Naive thymus-derived CD8-positive, alpha-beta T cell (primary cell): ENCODE results near the gene FAM20C. TPM values are rescaled to one million over a fixed set of nuclear protein-coding genes. Genes with fewer than 3 reads are reported as not detected.
"Not testable (repeated sequence)": the region's sequence is repeated elsewhere in the genome, so short reads cannot be mapped to it uniquely, and the experiment has no call there.

Experiments used
- ATAC-seq, 2 donors: fragments of 150-1000 bp; cut with Tn5 transposase in 1 of 2; sonication (Bioruptor Pico), chemical (Tn5 transposase) in 1 of 2; 1 replicate in 1 of 2; 2 replicates in 1 of 2; pipeline ENCODE4 v1.10.0; 2021; ENCODE audit warnings: mild to moderate bottlenecking in 2 of 2, moderate library complexity in 2 of 2
- POLR2A ChIA-PET: fragments of 350-600 bp; sonication (Branson Sonifier 250); formaldehyde crosslinking; loops from one replicate; lab custom pipeline; 2021; ENCODE audit warnings: antibody characterized with exemption; lab: Charles Lee
- DNase-seq, 10 donors: peaks; one replicate each; pipeline versions ENCODE4 v3.0.0 to v3.0.0-alpha.2; 2020 to 2022
- H3K27ac Mint-ChIP-seq, 10 donors: one replicate each; pipeline ENCODE4 v1.8.0; 2020 to 2022; ENCODE audit warnings: mild to moderate bottlenecking in 10 of 10, mixed read lengths in 10 of 10, moderate library complexity in 4 of 10, inconsistent platforms in 1 of 10
- H3K27me3 Mint-ChIP-seq, 5 donors: one replicate each; pipeline ENCODE4 v1.8.0; 2021 to 2022; ENCODE audit warnings: mixed read lengths in 5 of 5
- H3K36me3 Mint-ChIP-seq, 3 donors: one replicate each; pipeline ENCODE4 v1.8.0; 2020 to 2022; ENCODE audit warnings: mixed read lengths in 3 of 3, mild to moderate bottlenecking in 2 of 3, inconsistent platforms in 1 of 3
- H3K4me1 Mint-ChIP-seq, 4 donors: one replicate each; pipeline ENCODE4 v1.8.0; 2021 to 2022; ENCODE audit warnings: mixed read lengths in 4 of 4
- H3K4me3 Mint-ChIP-seq, 10 donors: one replicate each; pipeline ENCODE4 v1.8.0; 2020 to 2022; ENCODE audit warnings: mild to moderate bottlenecking in 10 of 10, mixed read lengths in 10 of 10, moderate library complexity in 6 of 10, inconsistent platforms in 1 of 10
- H3K9me3 Mint-ChIP-seq, 9 donors: one replicate each; pipeline ENCODE4 v1.8.0; 2020 to 2022; ENCODE audit warnings: mixed read lengths in 9 of 9, mild to moderate bottlenecking in 3 of 9, inconsistent platforms in 1 of 9, moderate library complexity in 1 of 9
- polyA plus RNA-seq, 3 donors: library from polyadenylated mRNA; unstranded; fragments of 300-500 nt; fragmentation: Illumina TruSeq; gene quantifications; one replicate each; pipeline ENCODE4 v1.2.3, GENCODE V29; 2021
- total RNA-seq, 8 experiments: library from RNA in 2 of 8; stranded (reverse) in 2 of 8; gene quantifications; one replicate each; pipeline ENCODE4 v1.2.3 and lab custom pipeline; 2021 to 2026

The FAM20C gene
- total and polyA plus RNA-seq, 5 experiments from 2014 or later = 0.60 to 0.66 TPM; not detected in 3

DNA sequence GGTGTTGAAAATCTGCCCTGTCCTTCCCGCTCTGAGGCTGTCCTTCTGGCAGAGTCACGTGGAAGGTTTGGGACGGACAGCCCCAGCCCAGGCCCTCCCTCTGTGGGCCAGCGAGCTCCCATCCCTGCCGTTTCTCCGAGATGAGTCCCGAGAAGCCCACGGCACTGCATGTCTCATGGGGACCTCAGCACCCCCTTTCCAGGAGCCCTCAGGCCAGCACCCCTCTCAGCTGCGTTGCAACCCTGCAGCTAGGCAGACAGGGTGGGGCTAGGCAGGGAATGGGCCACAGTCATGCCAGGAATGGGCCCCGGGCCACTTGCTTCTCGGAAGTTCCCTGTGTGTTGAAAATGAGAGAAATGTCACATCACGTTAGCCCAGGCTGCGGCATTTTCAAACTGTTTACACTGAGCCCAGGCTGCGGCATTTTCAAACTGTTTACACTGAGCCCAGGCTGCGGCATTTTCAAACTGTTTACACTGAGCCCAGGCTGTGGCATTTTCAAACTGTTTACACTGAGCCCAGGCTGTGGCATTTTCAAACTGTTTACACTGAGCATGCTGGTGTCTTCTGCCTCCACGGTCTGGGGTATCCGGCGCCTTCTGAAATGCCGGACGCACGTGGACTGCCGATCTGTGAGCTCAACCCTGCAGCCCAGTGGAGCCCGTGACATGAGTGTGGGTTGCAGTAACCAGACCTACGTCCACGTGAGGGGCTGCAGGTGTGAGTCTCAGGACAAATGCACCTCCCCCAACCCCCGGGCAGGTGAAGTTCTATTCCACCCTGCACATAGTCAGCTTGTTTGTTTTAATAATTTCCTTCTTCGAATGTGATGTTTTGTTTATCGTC is 42.6 kb downstream of the FAM20C start:
- POLR2A ChIA-PET = no interaction called here
- ATAC-seq (no peak), DNase-seq (no peak)
- peaks cover 0 to 1% (median 0%) of the 10 kb centered on the region in 4 donors for H3K4me1 Mint-ChIP-seq
- peaks cover 0 to 7% (median 4%) of the 10 kb centered on the region in 5 donors for H3K27me3 Mint-ChIP-seq
- no peak overlapping the region for H3K27ac Mint-ChIP-seq
- H3K36me3 Mint-ChIP-seq = no peaks in the 10 kb centered on the region
- no peak overlapping the region for H3K4me3 Mint-ChIP-seq
- no peaks in the 10 kb centered on the region for H3K9me3 Mint-ChIP-seq

DNA sequence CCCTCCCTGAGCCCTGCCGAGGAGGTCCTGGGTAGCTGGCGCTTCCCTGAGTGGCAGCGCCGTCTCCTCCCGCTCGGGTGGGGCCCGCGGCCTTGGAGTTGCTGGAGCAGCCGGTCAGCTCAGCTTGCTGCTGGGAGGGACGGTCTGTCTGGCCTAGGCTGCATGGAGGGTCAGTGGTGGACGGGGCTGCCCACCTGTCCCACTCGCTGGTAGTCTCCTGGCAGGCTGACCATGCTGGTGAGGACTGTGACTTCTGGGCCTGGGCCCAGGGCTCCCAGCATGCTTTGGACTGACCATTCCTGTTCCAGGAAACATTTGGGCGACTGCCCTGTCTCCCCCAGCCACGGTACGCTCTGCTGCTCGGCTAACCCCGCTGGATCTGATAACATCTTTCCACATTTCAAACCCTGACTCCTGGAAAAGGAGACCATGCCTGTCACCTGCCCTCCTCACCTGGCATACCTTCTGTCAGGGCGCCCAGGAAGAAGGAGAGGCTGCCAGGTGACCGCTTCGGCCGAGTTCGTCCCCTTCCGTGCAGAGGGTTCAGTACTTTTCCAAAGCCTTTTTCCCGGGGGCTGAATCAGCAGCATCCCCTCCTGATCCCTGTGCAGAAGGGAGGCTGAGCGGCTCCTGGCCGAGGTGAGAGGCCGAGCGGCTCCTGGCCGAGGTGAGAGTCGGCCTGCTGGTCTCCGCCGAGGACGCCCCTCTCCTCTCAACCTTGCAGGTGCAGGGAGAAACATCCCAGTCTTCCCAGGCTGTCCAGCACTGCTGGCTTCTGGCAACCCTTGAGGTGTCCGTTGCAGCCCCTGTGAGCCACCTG is 43.4 kb downstream of the FAM20C start:
- no peak overlapping the region for H3K4me3 Mint-ChIP-seq
- no peaks in the 10 kb centered on the region for H3K9me3 Mint-ChIP-seq
- H3K4me1 Mint-ChIP-seq = peaks cover 0 to 1% (median 1%) of the 10 kb centered on the region in 4 donors
- H3K27me3 Mint-ChIP-seq = peaks cover 0 to 5% (median 2%) of the 10 kb centered on the region in 5 donors
- POLR2A ChIA-PET = no interaction called here
- no peaks in the 10 kb centered on the region for H3K36me3 Mint-ChIP-seq
- no peak overlapping the region for H3K27ac Mint-ChIP-seq
- ATAC-seq (no peak), DNase-seq (no peak)

GRCh38 chr7:236967-237366 is 44.6 kb downstream of the FAM20C start:
- Mint-ChIP-seq H3K4me1 (peaks cover 0 to 2% (median 1%) of the 10 kb centered on the region in 4 donors), H3K27ac (no peak overlapping the region), H3K27me3 (peaks cover 0 to 4% (median 0%) of the 10 kb centered on the region in 5 donors), H3K36me3 (no peaks in the 10 kb centered on the region), H3K4me3 (no peak overlapping the region), H3K9me3 (no peaks in the 10 kb centered on the region)
- ATAC-seq (no peak), DNase-seq (no peak)
- POLR2A ChIA-PET = no interaction called here

DNA sequence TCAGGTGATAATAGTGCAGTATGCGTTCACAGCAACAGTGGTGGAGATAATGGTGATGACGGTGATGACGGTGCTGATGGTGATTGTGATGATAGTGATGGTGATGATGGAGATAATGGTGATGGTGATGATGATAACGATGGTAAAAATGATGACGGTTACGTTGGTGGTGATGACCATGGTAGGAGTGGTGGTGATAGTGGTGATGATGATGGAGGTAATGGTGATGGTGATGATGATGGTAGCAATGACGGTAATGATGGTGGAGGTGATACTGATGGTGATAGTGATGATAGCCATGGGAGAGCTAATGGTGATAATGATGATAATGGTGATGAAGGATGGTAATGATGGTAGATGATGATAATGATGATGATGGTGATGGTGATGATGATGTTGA is 45.0 kb downstream of the FAM20C start:
- POLR2A ChIA-PET = no interaction called here
- Mint-ChIP-seq H3K27ac (no peak overlapping the region), H3K4me1 (peaks cover 0 to 2% (median 1%) of the 10 kb centered on the region in 4 donors), H3K4me3 (no peak overlapping the region), H3K27me3 (peaks cover 0 to 4% (median 0%) of the 10 kb centered on the region in 5 donors), H3K9me3 (no peaks in the 10 kb centered on the region), H3K36me3 (no peaks in the 10 kb centered on the region)
- no peak for ATAC-seq
- DNase-seq = no peak

DNA sequence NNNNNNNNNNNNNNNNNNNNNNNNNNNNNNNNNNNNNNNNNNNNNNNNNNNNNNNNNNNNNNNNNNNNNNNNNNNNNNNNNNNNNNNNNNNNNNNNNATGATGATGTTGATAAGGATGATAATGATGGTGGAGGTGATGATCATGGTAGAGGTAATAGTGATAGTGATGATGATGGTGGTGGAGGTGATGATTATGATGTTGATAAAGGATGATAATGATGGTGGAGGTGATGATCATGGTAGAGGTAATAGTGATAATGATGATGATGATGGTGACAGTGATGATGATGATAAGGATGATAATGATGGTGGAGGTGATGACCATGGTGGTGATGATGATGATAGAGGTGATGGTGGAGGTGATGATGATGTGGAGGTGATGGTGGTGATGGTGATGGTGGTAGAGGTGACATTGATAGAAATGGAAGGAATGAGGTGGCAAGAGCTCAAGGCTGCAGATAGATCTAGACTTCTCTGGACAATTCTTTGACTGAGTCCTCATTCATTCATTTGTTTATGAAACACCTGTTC is 47.8 kb downstream of the FAM20C start:
- Mint-ChIP-seq H3K4me3 (no peak overlapping the region), H3K27ac (no peak overlapping the region), H3K27me3 (peaks cover 0 to 4% (median 0%) of the 10 kb centered on the region in 5 donors), H3K9me3 (no peaks in the 10 kb centered on the region), H3K4me1 (peaks cover 0 to 2% (median 1%) of the 10 kb centered on the region in 4 donors), H3K36me3 (no peaks in the 10 kb centered on the region)
- DNase-seq (no peak), ATAC-seq (no peak)
- POLR2A ChIA-PET = no interaction called here

DNA sequence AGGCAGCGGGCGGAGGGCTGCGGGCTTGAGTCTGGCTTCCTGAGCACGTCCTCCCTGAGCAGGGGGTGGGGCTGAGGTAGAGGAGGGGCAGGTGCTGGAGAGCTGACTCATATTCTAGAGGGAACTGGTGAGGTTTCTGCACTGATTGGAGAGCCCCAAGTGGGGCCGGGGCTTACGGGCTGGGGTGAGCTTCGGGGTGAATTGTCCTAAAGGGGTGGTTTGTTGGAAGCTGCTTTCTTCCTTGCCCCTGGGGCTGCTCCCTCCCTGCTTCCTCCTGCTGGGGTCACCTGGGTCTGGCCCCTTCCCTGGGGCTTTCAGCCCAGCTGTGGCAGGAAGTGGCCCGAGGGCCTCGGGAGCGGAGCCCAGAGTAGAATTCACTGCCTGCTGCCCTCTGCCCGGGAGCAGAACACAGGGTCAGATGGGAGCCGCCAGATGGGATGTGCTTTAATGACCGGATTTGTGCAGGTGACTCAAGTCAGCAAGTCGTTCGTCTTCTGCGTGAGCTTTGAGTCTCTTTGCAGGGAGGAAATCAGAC is 48.6 kb downstream of the FAM20C start:
- ATAC-seq (peak in 1 of 2 donors; percentile 46), DNase-seq (no peak)
- H3K27ac Mint-ChIP-seq = no peak overlapping the region
- no peak overlapping the region for H3K4me3 Mint-ChIP-seq
- H3K4me1 Mint-ChIP-seq = peaks cover 0 to 2% (median 1%) of the 10 kb centered on the region in 4 donors
- no peaks in the 10 kb centered on the region for H3K27me3 Mint-ChIP-seq
- H3K9me3 Mint-ChIP-seq = no peaks in the 10 kb centered on the region
- H3K36me3 Mint-ChIP-seq = no peaks in the 10 kb centered on the region
- POLR2A ChIA-PET = no interaction called here

- peaks cover 0 to 2% (median 1%) of the 10 kb centered on the region in 4 donors for H3K4me1 Mint-ChIP-seq
- no peaks in the 10 kb centered on the region for H3K9me3 Mint-ChIP-seq
- POLR2A ChIA-PET = no interaction called here
- no peaks in the 10 kb centered on the region for H3K36me3 Mint-ChIP-seq
- no peak overlapping the region for H3K4me3 Mint-ChIP-seq
- ATAC-seq (no peak), DNase-seq (no peak)
- H3K27ac Mint-ChIP-seq = no peak overlapping the region
- H3K27me3 Mint-ChIP-seq = no peaks in the 10 kb centered on the region
Measured at GRCh38 chr7:241513-241912, 49.1 kb downstream of the FAM20C start.

DNA sequence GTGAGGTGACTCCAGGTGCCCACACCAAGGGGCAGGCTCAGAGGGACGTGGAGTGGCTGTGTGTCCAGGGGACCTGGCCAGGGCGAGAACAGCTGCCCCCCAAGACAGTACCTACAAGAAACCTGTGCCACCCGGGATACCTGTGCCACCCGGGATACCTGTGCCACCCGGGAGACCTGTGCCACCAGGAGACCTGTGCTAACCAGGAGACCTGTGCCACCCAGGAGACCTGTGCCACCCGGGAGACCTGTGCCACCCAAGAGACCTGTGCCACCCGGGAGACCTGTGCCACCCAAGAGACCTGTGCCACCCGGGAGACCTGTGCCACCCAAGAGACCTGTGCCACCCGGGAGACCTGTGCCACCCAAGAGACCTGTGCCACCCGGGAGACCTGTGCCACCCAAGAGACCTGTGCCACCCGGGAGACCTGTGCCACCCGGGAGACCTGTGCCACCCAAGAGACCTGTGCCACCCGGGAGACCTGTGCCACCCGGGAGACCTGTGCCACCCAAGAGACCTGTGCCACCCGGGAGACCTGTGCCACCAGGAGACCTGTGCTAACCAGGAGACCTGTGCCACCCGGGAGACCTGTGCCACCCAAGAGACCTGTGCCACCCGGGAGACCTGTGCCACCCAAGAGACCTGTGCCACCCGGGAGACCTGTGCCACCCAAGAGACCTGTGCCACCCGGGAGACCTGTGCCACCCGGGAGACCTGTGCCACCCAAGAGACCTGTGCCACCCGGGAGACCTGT is 50.6 kb downstream of the FAM20C start:
- H3K4me3 Mint-ChIP-seq, H3K27ac Mint-ChIP-seq, H3K36me3 Mint-ChIP-seq, H3K27me3 Mint-ChIP-seq, DNase-seq, H3K9me3 Mint-ChIP-seq, H3K4me1 Mint-ChIP-seq, ATAC-seq, POLR2A ChIA-PET: not testable (repeated sequence)

DNA sequence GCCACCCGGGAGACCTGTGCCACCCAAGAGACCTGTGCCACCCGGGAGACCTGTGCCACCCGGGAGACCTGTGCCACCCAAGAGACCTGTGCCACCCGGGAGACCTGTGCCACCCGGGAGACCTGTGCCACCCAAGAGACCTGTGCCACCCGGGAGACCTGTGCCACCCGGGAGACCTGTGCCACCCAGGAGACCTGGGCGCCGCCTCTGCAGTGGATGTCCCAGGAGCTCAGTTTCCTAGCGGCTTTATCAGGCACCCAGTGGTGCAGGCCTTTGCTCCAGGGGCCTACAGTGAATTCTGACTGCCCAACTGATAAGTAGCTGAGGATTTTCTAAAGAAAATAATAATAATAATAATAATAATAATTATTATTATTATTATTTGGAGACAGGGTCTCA is 51.2 kb downstream of the FAM20C start:
- DNase-seq, H3K4me1 Mint-ChIP-seq, H3K27ac Mint-ChIP-seq, H3K9me3 Mint-ChIP-seq, POLR2A ChIA-PET, ATAC-seq, H3K36me3 Mint-ChIP-seq, H3K4me3 Mint-ChIP-seq, H3K27me3 Mint-ChIP-seq: not testable (repeated sequence)

DNA sequence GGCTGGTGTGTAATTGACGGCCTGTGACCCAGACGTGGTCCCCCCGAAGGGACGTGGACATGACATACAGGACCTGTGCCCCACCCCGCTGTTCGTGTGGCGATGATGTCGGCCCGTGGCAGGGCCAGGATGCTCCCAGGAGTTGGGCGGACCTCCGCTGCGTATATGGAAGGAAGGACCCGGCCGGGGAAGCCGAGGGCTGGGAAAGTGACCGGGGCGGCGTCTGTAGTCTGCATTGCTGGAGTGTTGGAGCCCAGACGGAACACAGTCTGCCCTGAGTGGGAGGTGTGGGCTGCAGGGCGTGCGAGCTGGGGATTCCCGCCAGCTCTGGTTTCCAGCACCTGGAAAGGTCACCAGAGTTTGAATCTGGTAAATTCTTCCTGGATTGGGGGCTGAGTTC is 52.6 kb downstream of the FAM20C start:
- ATAC-seq (no peak), DNase-seq (no peak)
- H3K27me3 Mint-ChIP-seq = no peaks in the 10 kb centered on the region
- POLR2A ChIA-PET = no interaction called here
- H3K27ac Mint-ChIP-seq = no peak overlapping the region
- no peaks in the 10 kb centered on the region for H3K36me3 Mint-ChIP-seq
- peaks cover 0 to 2% (median 1%) of the 10 kb centered on the region in 4 donors for H3K4me1 Mint-ChIP-seq
- no peak overlapping the region for H3K4me3 Mint-ChIP-seq
- H3K9me3 Mint-ChIP-seq = no peaks in the 10 kb centered on the region

- DNase-seq = no peak
- POLR2A ChIA-PET = no interaction called here
- ATAC-seq = no peak
- no peaks in the 10 kb centered on the region for H3K36me3 Mint-ChIP-seq
- H3K9me3 Mint-ChIP-seq = no peaks in the 10 kb centered on the region
- no peaks in the 10 kb centered on the region for H3K27me3 Mint-ChIP-seq
- H3K4me1 Mint-ChIP-seq = peaks cover 0 to 2% (median under 1%) of the 10 kb centered on the region in 4 donors
- no peak overlapping the region for H3K27ac Mint-ChIP-seq
- no peak overlapping the region for H3K4me3 Mint-ChIP-seq
Measured at GRCh38 chr7:245574-246295, 53.4 kb downstream of the FAM20C start.

- Mint-ChIP-seq H3K36me3 (no peaks in the 10 kb centered on the region), H3K4me1 (no peaks in the 10 kb centered on the region), H3K4me3 (no peak overlapping the region), H3K27me3 (no peaks in the 10 kb centered on the region), H3K27ac (no peak overlapping the region), H3K9me3 (no peaks in the 10 kb centered on the region)
- DNase-seq (no peak), ATAC-seq (no peak)
- POLR2A ChIA-PET = no interaction called here
Measured at GRCh38 chr7:246451-246850, 54.1 kb downstream of the FAM20C start.
